Breast epithelium (tissue), 3 donors: ENCODE results near the gene TOMM7.

ENCODE experiments used
- CTCF ChIP-seq, 3 donors: fragments of 450-650 bp; IDR thresholded peaks; one replicate each; pipeline ENCODE4 v1.5.1; 2016 to 2017; ENCODE audit warnings: antibody characterized with exemption in 3 of 3, mild to moderate bottlenecking in 3 of 3, moderate library complexity in 3 of 3
- POLR2A ChIP-seq: fragments of 450-650 bp; IDR thresholded peaks from one replicate; pipeline ENCODE4 v1.6.1; 2016; ENCODE audit warnings: antibody characterized with exemption, mild to moderate bottlenecking, moderate library complexity
- POLR2AphosphoS5 ChIP-seq, 3 donors: sonication (generic); formaldehyde crosslinking; IDR thresholded peaks; one replicate each; pipeline ENCODE4 v1.6.1; 2017; ENCODE audit warnings: antibody characterized with exemption in 3 of 3

DNA sequence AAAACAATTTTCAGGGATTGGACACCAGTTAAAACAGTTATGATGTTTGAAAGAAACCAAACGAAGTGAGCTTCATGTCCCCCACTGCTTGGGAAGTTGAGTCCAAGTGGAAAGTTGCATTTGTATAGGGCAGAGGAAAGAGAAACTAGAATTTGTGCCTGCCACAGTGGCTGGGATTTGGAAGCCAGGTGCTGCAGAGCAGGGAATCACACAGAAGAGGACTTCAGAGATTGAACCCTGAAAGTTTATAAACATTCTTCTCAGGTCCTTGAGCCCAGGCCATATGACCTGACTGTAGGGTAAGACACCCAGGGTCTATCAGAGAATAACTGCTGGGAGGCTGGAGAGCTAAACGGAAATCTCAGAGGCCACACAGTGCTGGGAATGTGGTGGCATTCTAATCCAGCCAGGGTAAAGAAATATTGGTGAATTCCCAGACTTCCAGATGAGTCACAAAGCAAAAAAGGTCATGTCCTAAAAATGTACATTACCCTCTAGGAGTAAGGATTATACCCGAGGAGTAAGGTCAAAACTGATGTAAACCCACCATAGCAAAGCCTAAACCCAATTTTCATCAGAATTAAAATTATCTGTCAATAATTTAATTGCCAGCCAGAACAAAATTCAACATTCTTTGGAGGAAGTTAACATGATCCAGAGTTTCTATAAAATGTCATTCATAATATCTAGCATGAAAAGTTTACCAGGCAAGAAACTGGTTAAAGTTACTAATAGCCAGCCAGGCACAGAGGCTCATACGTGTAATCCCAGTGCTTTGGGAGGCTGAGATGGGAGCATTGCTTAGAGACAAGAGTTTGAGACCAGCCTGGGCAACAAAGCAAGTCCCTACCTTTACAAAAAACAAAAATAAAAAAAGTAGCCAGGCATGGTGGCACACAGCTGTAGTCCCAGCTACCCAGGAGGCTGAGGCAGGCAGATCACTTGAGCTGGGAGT lies 31.2 kb downstream of the TOMM7 start:
- TF ChIP-seq POLR2A (no peak), CTCF (IDR thresholded peaks at IDR 0.05) (no peak), POLR2AphosphoS5 (IDR thresholded peaks at IDR 0.05) (no peak)
